ENCODE results near the gene EHD1. TPM values are rescaled to one million over a fixed set of nuclear protein-coding genes. Genes with fewer than 3 reads are reported as not detected.

The EHD1 gene
- total and polyA plus RNA-seq, 2 of the 8 experiments (the other 6 are each of a cell fraction or from before 2014, with no cell fraction given) = 31.5 to 42.9 TPM

DNA sequence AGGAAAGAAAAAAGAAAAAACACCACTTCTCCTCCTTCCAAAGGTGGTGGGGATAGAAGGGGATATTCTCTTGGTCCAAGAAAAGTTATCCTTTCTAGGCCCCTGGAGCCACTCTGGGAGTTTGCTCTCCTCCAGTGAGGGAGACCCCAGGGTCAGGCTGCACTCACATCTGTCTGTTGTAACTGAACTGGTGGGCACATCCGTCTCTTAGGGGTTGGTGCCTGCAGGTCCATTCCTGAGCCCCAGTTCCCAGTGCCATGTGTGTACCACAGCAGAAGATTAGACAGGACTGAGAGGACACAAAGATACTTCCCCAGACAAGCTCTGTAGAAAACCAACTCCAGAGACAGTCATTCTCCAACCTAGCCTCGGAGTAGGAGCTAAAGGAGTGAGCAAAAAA lies 41.7 kb upstream of the EHD1 start (continued):
- TF ChIP-seq, protein P1, sequence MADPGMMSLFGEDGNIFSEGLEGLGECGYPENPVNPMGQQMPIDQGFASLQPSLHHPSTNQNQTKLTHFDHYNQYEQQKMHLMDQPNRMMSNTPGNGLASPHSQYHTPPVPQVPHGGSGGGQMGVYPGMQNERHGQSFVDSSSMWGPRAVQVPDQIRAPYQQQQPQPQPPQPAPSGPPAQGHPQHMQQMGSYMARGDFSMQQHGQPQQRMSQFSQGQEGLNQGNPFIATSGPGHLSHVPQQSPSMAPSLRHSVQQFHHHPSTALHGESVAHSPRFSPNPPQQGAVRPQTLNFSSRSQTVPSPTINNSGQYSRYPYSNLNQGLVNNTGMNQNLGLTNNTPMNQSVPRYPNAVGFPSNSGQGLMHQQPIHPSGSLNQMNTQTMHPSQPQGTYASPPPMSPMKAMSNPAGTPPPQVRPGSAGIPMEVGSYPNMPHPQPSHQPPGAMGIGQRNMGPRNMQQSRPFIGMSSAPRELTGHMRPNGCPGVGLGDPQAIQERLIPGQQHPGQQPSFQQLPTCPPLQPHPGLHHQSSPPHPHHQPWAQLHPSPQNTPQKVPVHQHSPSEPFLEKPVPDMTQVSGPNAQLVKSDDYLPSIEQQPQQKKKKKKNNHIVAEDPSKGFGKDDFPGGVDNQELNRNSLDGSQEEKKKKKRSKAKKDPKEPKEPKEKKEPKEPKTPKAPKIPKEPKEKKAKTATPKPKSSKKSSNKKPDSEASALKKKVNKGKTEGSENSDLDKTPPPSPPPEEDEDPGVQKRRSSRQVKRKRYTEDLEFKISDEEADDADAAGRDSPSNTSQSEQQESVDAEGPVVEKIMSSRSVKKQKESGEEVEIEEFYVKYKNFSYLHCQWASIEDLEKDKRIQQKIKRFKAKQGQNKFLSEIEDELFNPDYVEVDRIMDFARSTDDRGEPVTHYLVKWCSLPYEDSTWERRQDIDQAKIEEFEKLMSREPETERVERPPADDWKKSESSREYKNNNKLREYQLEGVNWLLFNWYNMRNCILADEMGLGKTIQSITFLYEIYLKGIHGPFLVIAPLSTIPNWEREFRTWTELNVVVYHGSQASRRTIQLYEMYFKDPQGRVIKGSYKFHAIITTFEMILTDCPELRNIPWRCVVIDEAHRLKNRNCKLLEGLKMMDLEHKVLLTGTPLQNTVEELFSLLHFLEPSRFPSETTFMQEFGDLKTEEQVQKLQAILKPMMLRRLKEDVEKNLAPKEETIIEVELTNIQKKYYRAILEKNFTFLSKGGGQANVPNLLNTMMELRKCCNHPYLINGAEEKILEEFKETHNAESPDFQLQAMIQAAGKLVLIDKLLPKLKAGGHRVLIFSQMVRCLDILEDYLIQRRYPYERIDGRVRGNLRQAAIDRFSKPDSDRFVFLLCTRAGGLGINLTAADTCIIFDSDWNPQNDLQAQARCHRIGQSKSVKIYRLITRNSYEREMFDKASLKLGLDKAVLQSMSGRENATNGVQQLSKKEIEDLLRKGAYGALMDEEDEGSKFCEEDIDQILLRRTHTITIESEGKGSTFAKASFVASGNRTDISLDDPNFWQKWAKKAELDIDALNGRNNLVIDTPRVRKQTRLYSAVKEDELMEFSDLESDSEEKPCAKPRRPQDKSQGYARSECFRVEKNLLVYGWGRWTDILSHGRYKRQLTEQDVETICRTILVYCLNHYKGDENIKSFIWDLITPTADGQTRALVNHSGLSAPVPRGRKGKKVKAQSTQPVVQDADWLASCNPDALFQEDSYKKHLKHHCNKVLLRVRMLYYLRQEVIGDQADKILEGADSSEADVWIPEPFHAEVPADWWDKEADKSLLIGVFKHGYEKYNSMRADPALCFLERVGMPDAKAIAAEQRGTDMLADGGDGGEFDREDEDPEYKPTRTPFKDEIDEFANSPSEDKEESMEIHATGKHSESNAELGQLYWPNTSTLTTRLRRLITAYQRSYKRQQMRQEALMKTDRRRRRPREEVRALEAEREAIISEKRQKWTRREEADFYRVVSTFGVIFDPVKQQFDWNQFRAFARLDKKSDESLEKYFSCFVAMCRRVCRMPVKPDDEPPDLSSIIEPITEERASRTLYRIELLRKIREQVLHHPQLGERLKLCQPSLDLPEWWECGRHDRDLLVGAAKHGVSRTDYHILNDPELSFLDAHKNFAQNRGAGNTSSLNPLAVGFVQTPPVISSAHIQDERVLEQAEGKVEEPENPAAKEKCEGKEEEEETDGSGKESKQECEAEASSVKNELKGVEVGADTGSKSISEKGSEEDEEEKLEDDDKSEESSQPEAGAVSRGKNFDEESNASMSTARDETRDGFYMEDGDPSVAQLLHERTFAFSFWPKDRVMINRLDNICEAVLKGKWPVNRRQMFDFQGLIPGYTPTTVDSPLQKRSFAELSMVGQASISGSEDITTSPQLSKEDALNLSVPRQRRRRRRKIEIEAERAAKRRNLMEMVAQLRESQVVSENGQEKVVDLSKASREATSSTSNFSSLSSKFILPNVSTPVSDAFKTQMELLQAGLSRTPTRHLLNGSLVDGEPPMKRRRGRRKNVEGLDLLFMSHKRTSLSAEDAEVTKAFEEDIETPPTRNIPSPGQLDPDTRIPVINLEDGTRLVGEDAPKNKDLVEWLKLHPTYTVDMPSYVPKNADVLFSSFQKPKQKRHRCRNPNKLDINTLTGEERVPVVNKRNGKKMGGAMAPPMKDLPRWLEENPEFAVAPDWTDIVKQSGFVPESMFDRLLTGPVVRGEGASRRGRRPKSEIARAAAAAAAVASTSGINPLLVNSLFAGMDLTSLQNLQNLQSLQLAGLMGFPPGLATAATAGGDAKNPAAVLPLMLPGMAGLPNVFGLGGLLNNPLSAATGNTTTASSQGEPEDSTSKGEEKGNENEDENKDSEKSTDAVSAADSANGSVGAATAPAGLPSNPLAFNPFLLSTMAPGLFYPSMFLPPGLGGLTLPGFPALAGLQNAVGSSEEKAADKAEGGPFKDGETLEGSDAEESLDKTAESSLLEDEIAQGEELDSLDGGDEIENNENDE (IDR thresholded peaks at IDR 0.05; ENCODE audit: insufficient replicate concordance, low read length) = no peak
- TF ChIP-seq KDM5A (IDR thresholded peaks at IDR 0.05; ENCODE audit: low read length) = no peak
- TF ChIP-seq EGR1 (IDR thresholded peaks at IDR 0.05; ENCODE audit: borderline replicate concordance, low read depth, low read length) = no peak
- TF ChIP-seq, protein P2, sequence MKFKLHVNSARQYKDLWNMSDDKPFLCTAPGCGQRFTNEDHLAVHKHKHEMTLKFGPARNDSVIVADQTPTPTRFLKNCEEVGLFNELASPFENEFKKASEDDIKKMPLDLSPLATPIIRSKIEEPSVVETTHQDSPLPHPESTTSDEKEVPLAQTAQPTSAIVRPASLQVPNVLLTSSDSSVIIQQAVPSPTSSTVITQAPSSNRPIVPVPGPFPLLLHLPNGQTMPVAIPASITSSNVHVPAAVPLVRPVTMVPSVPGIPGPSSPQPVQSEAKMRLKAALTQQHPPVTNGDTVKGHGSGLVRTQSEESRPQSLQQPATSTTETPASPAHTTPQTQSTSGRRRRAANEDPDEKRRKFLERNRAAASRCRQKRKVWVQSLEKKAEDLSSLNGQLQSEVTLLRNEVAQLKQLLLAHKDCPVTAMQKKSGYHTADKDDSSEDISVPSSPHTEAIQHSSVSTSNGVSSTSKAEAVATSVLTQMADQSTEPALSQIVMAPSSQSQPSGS (IDR thresholded peaks at IDR 0.05; ENCODE audit: low read length) = no peak
